Stimulated activated CD4-positive, alpha-beta T cell treated with anti-CD3 and anti-CD28 coated beads, Interleukin-4, amount 100 ng/mL, for 24 hours (primary cell): ENCODE results near the gene CHURC1.

ENCODE experiments used
- DNase-seq: peaks from one replicate; pipeline ENCODE4 v3.0.0-alpha.2; 2020

The CHURC1 gene

GRCh38 chr14:64940336-64940910 is 26.2 kb downstream of the CHURC1 start:
- no peak for DNase-seq

GRCh38 chr14:64942531-64943111 is 28.4 kb downstream of the CHURC1 start, which contains the start of gene GPX2:
TSS of gene GPX2 (minus strand) at chr14:64942745. CDS start at chr14:64942726, 19 bp downstream.
- no peak for DNase-seq

DNA sequence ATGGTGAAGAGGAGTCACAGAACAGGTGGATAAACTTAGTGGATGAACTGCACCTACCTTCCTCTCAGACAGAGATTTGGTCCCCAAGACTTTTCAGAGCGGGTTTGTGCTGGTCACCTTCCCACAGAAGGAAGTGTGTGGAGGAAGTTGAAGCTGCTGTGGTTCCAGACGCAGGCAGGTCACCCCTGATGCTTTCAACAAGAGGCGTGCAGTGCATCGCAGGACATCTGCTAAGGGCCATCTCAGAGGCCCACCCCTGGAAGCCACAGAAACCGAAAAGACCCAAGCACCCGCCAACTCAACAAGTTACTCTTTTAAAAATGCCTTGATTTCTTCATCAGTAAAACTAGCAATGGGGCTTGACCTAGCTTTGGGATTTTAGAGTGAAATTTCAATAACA is 29.3 kb downstream of the CHURC1 start:
- DNase-seq = no peak

GRCh38 chr14:64944041-64944440 is 29.8 kb downstream of the CHURC1 start:
- no peak for DNase-seq

- no peak for DNase-seq
Measured at GRCh38 chr14:64944861-64945260, 30.6 kb downstream of the CHURC1 start.

DNA sequence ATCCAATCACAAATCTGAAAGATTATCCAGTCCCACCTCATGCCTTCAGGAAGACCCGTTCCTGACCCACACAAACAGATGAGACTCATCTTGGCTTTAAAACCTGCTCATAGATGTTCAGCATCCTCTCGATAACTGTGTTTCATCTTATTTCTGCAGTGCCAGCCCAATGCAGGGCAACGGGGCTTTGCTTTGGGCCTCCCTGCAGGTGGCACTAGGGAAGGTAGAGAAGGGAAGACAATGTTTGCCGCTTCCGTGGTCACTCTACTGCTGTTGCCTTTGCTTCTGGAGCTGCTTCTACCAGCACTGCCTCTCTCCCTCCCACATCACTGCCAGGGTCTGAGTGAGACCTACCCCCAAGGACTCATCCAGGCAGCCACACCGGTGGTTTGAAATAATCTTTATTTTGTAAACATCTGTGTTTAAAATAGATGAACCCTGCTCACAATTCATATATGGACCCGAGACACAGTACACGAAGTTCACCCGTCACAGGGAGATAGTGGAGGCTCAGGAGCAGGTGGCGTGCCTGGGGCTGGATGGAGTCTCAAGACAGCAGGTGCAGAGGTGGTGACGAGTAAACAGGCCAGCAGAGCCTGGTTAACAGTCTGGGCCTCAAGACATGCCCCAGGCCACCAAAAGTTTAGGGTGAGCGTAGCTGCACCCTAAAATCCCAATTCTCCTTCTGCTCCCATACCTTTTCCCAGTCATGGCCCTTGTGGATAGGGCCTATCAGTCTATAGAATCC is 31.4 kb downstream of the CHURC1 start:
- no peak for DNase-seq

DNA sequence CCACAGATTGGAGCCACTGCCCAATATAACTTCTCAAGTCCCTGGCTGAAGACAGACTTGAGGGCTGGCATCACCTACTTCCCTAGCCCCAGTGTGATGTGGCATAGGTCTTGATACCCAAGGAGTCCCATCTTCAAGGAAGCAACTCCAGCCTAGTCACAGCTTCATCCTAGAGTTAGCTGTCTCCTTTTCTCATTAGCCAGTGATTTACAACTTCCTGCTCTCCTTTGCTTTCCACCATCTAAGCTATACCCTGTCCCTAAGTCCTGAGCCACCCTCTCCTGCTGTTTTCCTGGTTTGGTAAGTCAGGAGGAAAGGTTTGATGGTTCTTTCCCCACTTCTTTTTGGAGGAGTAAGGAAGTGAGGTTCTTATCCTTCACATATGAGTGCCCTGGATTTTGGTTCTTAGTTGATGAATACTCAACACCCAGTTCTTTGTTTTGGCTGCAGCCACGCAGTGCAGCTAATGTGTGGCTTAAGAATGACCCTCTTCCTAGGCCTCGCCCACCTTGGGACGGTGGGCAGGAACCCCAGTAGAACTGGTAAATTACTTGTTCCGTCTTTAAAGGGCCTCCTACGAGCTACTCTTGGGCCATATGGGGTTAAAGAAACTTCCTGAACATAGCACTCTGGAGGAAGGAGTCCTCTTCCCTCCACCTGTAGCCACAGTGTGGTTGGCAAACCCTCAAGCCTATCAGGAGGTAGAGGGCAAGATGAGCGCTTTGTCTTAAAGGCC is 32.2 kb downstream of the CHURC1 start:
- no peak for DNase-seq

DNA sequence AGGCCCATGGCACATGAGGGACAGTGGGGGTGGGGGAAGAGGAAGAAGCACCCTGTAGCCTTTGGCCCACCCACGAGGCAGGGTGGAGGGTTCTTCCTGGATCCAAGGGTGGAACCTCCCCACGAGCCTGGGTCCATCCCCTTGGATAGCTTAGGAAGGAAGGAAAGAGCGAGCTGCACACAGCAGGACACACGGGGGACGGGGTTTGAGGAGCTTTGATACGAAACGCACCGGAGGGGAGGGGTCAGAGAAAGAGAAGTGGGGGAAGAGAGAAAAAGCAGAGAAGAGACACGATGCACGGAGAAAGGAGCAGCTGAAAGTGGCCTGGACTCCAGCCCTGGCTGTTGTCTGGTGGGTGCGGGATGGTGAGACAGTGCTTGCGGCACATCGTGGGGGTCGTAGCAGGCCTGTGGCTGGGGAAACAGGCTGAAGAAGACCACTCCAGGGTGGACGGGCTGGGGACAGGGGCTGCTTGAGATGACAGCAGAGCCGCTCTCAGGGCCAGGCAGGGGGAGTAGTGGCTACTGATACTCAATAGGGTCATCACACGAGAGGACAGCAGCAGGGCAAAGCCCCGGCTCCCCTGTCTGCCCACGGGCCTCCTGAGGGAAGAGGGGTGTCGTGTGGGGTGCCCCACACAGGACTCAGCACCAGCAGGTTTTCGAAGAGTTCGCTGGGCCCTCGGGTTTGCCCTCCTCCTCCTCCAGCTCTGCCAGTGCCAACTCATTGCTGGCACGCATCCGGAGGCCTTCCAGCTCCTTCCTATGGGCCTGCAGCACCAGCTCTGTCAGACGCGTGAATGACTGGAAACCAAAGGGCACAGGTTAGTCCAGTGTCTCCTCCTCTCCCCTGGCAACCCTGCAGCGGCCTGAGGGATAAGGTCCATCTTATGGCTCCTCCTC is 33.7 kb downstream of the CHURC1 start:
- DNase-seq = no peak

- no peak for DNase-seq
Measured at GRCh38 chr14:64948612-64949210, 34.5 kb downstream of the CHURC1 start.

DNA sequence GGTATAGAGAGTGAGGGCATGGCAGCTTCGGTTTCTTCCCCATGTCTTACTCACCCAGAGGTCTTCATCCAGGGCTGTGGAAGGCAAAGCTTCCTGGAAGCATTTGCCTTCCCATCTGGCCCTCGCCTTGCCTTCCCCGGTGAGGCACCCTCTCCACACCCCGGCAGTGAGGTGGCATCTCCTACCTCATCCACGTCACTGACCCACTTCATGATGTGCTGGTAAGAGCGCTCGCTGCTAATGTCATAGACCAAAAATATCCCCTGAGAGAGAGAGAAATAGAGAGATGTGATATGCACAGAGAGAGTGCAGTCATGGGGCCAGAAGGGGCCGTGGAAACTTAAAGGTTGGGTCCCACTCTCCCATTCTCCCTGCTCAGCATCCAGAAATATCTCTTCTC is 36.6 kb downstream of the CHURC1 start:
- DNase-seq = no peak

DNA sequence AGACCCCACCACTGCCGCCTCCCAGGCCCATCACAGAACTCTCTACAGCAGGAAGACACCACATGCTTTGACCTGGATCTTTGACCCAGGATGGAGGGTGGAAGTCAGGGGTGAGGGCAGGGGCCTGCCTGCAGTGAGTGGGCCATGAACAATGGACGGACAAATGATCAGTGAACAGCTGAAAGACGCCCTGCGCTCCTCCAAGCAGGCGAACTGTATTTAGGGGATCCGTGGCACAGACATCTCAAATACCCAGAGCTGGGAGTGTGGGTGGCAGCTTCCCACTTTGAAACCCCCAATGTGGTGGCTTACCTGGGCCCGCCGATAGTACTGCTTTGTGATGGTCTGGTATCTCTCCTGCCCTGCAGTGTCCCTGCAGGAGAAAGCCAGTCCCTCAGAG is 37.0 kb downstream of the CHURC1 start:
- DNase-seq = no peak

- DNase-seq = no peak
Measured at GRCh38 chr14:64951724-64952123, 37.5 kb downstream of the CHURC1 start.

- no peak for DNase-seq
Measured at GRCh38 chr14:64952598-64953309, 38.5 kb downstream of the CHURC1 start.

- DNase-seq = no peak
Measured at GRCh38 chr14:64953310-64953654, 39.0 kb downstream of the CHURC1 start.

GRCh38 chr14:64953661-64954060 is 39.4 kb downstream of the CHURC1 start:
- DNase-seq = no peak

- no peak for DNase-seq
Measured at GRCh38 chr14:64954491-64955240, 40.4 kb downstream of the CHURC1 start.

DNA sequence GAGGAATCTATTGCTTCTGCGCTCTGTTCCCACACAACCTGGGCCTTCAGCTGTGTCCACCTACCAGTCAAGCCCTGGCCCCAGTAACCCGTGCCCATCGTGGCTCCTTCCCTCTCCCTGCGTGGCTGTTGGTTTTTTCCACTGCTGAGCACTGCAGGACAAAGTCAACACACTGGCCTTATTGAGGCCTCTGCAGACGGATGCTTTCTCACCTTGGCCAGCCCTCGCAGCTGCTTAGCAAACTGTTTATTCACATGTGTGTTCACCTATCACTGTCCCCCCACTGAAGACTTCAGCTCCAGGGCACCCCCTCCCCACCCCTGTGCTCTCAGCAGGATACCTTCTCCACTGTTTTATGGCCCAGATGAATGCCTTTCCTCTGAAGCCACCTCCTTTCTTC is 41.0 kb downstream of the CHURC1 start:
- no peak for DNase-seq

DNA sequence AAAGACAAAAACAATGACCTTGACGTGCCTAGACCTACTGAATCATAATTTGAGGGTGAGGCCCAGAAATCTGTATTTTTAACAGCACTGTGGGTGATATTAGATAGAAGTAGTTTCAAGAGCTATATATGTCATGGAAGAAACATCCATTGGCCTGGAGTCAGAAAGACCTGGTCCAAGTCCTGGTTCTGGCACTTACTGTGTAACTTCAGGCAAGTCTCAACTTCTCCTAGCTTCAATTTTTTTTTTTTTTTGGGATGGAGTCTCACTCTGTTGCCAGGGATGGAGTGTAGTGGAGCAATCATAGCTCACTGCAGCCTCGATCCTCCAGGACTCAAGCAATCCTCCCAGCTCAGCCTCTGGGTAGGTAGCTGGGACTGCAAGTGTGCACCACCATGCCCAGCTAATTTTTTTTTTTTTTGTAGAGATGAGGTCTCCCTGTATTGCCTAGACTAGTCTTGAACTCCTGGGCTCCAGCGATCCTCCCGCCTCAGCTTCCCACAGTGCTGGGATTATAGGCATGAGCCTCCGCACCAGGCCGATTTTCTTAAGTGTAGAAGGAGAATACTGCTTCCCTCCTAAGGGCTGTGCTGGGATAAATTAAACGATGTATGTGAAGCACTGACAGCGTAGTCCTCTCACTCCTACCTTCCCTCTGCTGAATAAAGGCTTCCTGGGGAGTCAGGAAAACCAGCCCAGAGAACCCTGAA is 42.6 kb downstream of the CHURC1 start:
- no peak for DNase-seq

GRCh38 chr14:64958201-64958600 is 43.9 kb downstream of the CHURC1 start:
- DNase-seq = no peak

GRCh38 chr14:64958743-64959142 is 44.5 kb downstream of the CHURC1 start:
- no peak for DNase-seq
